Fibroblast of skin of right biceps (primary cell): Measurements from ENCODE around the gene IFFO2.

Experiments
- DNase-seq: peaks from one replicate; pipeline ENCODE4 v3.0.0-alpha.2; 2013

Gene IFFO2

DNA sequence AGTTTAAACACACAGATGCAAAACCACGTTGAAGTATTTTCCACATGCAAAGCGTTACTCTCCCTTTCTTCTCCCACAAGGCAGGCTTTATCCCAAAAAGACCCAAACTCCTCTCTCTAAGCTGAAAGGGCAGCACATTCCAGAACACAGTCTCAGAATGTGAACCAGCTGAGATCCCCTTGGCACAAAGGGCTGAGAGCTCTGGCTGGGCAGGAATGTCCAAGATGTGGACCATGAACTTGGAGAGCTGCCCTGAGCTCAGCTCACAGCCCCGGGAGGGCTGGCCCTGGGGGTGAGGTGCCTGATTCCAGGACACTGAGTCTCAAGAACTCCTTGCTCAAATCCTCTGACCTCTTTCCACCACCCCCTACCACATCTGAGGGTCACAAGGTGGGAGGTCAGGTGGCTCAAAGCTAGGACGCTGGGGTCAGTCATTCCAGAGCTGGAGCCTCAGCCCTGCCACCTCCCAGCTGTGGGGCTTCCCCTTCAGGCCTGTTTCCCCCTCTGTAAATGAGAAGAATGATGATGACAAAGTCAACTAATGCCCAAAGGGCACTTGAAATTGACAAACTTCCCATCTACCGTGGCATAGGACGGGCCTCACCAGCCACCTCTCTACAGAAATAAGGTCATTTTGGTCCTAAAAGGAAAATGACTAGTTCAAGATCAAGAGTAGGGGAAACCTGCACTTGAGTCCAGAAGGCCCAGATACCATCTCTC lies 65.6 kb downstream of the IFFO2 start:
- no peak for DNase-seq

DNA sequence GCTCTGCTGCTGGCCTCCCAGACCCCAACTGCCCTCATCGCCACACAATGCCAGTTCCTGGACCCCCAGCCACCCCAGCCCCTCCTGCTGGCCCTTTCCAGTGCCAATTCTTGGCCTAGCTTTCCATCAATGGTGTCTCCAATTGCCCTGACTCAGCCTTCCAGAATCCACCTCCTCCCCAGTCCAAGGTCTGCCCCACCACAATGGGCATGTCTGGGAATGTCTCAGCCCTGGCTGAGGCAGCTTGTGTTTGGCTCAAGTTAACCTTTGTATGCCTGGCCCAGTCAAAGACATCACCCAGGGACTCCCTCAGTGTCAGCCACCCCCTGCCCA lies 70.5 kb downstream of the IFFO2 start:
- peak; percentile 60 for DNase-seq

DNA sequence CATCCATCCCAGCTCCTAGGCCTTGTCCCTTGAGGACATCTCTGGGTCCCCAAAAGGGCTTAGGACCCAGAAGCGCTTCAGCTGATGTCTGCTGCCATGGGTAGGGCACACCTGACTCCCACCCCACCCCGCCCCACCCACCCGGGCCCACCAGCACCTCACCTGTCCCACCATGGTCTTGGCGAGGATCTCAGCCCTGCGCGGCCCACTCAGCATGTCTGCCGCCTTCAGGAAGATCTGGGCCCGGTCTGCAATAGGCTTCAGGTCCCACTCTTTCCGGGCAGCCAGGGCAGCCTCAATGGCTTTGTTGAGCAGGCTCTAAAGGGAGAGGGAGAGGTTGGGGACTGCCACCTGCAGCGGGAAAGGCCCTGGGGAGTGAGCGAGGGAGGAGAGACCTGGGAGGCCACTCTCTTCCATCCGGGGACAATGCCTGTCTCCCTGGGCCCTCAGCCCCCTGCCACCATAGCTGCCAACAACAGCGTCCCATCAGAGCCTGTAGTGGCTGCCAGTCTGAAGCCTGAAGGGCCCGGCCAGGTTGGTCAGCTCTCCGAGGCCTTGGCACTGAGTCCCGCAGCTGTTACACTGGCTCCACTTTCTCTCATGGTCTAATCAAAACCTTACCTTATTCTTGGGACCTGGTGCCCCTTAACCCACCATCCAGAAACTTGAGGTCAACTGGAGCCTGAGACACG lies 71.0 kb downstream of the IFFO2 start:
- no peak for DNase-seq

DNA sequence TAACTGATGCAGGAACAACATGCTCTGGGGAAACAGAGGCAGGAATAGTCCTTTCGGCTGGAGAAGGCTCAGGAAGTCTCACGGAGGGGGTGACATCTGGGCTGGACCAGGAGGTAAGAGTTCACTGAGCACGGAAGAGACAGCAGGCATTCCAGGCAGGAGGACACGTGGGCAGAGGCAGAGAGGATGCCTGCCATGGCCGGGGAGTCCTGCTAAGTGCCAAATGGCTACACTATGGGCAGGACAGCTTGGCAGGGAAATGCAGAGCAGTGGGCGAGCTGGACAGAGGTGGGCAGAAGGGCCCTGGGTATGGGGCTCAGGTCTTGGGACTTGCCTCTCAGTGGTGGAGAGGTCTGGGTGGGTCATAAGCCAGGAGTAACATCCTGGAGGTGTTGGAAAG lies 71.7 kb downstream of the IFFO2 start:
- no peak for DNase-seq

DNA sequence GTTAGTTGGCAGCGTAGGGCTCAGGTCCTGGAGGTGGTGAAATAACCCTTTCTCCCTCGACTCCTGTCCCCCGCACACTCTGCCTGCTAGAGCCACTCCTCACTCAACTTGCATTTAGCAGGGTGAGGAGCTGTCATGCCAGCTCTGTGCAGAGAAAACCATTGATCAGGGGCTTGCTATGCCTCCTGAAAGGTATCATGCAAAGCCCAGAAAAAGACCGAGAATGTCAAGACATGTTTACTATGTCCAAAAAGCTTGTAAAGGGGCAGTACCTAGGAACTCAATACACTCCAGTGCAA lies 72.1 kb downstream of the IFFO2 start:
- DNase-seq: no peak

DNA sequence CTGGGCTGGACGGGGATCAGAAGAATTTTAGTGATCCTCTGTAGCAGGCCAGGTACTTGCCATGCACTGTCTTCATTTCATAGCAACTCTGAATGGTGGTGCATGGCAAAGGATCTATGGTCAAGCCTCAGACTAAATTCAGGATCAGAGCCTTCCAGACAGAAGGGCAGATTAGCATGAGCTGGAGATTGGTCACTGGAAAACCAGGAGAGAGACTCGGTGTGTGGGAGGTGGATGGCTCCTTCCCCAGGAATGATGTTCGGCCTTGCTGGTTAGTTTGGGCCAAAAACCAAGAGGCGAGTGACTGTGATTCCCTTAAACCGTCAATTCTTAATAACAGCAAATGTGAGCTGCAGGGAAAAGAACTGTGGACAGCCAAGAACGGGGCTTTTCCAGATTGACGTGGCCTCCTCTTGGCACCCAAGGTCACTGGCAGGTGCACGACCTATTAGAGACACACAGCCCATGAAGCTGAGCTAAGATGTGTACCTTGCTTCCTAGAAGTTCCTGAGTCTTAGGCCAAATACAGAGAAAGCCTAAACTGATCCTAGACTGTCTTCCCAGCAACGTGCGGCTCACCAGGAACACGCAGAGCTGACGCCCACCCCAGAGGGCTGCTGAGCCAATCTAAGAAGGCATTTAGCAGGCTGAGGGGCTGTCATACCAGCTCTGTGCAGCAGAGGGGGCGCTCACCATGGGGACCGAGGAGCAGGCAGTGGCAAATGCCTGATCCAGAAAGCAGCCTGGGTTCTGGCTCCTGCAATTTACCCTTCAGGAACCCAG lies 72.6 kb downstream of the IFFO2 start:
- peak; percentile 58 for DNase-seq

DNA sequence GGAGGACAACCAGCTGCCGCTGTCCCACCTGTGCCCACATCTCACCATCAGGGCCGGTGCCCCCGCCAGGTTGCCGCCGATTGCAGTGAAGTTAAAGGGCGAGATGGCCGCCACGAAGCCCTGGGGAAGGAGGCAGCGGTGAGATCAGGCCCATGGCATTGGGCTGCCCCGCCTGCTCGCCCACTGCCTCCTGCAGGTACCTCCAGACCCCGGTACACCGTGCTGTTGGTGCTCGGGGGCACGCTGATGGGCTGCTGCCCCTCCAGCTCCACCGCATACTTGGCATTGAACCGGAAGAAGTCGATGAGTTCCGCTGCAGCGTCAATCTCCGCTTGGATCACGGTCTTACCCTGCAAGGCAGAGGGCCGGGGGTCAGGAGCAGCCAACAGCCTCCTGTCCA lies 73.4 kb downstream of the IFFO2 start:
- no peak for DNase-seq

DNA sequence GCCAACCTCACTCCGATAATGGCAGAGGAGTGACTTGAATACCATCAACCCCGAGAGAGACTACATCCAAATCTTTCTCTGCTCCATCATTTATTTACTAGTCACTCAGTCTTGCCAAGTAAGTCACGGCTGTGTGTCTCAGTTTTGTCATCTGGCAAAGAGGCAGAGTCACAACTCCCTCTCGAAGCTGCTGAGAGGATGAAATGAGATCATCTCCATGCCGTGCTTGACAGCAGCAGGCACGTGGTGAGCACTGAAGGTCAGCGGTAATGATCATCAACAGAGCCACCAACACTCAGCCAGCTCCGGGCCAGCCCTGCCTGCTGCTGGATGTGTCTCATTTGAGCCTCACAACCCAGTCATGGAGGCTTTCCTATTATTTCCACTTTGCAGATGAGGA lies 74.0 kb downstream of the IFFO2 start:
- DNase-seq: no peak

DNA sequence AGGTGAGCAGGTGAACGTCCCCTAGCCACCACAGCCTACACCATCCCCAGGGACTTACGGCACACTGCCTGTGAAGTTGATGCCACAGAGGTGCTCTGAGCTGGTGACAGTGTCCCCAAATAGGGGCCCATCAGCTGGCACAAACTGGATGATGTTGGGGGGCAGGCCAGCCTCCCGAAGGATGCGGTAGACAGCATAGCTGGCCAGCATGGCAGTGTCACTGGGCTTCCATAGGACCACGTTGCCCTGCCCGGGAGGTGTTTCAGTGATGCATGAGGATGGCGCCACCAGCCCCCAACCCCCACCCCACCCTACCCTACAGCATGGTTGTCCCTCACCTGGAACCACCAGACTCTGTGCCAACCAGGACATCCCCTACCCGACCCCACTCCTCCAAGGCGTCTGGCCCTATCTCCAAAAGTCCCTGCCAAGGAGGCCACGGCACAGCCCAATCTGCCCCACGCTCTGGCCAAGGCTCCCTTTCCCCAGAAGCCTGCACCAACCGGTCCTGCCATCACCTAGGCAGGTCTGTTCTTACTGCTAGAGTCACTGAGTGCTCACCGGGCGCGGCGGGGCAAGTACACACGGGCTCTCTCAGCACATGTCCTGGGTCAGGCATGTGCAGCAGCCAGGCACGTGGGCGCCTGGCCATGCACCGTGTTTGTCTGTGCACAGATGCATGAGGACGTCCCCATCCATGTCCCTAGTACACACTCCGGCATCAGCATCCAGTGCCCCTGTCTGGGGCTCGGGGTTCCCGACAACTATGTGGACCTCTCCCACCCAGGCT lies 74.6 kb downstream of the IFFO2 start:
- no peak for DNase-seq

DNA sequence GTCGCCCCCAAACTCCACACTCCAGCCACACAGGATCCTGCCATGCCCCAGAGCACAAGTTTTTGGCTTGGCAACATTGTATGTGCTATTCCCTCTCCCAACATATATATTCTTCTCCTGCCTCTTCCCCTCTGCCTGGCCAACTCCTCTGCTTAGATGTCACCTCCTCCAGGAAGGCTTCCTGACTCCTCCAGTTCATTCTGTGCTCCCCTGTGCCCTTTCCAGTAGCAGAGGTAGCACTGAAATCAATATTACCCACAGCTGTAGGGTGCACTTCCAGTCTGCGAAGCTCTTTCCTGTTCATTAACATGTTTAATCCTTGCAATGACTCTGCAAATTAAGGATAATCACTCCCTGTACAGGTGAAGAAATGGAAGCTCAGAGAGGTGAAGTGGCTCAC lies 75.3 kb downstream of the IFFO2 start:
- DNase-seq: no peak

DNA sequence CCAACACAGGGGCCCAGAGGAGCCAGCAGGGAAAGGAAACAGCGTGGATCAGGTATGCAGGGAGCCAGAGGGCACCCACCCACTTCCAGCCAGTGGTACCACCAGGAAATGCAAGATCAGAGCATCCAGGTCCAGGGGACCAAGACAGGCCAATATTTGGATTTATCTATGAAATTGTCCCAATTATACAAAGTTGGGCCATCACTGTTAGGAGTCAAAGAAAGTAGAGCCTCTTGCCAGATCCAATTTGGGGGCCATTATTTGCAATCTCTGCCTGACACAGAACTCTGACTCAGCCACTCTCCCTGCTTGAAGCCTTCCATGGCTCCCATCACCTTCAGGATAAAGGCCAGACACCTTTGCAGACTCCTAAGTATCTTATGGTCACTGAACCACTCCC lies 75.9 kb downstream of the IFFO2 start:
- DNase-seq: no peak

DNA sequence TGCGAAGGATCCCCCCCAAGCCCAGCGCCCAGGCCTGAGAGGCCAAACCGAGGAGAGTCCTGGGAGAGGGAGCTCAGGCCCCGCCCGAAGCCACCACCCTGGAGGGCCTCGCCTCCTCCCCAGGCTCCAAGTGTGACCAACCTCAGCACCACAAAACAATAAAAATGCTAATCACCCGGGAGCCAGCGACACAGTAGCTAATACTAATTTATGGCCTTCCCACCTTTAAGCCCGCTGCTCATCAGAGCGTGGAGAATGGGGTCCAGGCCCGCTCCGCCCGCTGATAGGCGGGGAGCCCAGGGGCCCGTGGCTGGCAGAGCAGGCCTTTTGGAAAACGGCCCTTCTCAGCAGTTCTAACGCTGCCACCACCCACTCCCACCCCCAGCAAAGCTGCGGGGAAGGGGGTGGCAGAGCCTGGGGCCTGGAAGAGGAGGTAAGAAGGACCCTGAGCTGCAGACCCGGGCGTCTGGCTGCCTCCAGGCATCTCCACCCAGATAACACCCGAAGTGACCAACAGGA lies 76.6 kb downstream of the IFFO2 start:
- no peak for DNase-seq

DNA sequence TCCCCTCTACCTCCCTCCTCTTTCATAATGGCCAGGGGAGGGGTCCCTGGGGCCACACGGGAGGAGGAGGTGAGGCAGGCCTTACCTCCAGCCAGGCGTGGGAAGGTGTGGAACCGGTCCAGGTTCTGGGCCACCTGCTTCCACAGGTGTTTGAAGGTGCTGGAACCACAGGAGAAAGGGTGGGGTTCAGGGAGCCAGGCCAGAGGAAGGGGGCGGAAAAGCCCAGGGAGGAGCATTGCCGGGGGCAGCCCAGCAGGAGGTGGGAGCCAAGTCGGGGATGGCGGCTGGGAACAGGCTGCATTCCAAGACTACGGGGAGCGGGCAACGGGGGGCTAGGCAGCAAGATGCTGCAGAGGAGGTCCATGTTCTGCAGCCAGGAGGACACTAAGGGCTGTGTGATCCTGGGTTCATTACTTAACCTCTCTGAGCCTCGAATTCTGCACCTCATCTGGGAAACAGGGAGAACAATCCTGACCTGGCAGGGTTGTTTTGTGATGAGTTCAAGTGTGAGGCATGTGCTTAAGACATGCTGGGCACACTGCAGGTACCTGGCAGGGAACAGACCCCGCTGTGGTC lies 77.2 kb downstream of the IFFO2 start:
- DNase-seq: no peak

DNA sequence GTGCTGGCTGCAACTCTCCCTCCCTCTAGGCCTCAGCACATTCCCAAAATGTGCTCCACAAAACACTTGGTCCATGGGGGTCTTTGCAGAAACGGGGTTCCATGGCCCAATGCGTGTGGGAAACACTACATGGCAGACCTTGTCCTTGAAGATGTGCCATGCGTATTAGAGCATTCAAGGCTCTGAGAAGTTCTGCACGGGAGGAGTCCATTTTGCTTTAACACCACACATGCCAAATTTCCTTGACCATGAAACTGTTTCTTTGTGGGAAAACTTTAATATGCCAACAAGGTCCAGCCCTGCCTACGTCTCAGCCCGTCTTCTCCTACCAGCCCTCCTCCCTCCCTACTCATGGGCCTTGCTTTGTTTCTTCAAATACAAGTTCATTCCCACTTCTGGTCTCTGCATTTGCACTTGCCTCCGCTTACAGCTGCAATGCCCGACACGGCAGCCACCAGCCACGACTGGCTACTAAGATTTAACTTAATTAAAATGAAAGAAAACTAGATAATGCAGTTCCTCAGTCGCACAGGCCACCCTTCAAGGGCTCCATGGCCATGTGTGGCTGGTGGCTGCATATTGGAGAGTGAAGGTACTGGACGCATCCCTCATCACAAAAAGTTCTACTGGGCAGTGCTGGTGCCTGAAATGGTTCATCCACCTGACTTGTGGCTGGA lies 77.8 kb downstream of the IFFO2 start:
- DNase-seq: no peak

DNA sequence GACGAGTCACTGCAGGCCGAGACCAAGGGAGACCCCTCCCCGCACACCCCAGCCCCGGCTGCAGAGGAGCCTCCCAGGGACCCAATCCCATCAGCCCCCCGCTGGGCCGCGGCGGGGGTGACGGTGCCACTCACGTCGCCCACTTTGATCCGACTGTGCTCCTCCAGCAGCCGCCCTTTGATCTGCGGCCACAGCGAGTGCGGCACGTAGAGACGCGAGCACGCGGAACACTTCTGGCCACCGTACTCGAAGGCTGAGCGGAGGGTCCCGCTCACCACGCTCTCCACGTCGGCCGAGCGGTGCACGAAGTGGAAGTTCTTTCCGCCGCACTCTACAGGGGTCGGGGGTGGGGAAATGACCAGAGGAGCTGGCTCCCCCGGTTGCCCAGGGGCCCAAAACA lies 79.2 kb downstream of the IFFO2 start:
- no peak for DNase-seq

DNA sequence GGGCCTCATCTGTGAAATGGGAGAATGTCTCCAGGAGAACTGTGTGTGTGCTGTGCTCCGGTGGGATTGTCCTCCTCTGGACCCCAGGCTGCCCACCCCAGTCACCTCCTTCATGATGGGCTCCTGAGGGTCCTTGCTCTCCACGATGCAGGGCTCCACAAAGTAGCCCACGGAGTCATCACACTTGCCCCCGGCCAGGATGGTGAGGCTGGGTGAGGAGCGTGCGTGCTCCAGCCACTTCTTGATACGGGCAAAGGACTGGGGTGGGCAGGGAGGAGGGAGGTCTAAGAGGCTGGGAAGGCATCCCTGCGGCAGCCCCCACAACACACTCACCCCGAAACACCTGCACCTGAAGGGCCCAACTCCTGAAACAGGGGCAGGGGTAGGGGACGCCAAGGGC lies 80.3 kb downstream of the IFFO2 start:
- no peak for DNase-seq

DNA sequence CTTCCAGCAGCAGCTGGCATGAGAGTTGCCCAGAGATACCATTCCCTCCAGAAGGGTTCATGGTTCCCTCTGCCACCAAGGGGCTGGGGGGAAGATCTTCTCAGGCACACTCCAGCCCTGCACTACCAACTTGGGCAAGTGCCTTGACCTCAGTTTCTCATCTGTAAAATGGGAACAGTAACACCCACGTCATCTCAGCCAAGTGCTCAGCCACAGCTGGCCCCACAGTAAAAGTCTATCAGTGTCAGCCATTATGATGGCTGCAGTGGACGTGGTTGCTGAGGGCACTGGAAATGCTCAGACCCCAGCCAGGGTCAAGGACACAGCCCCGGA lies 80.7 kb downstream of the IFFO2 start:
- no peak for DNase-seq

DNA sequence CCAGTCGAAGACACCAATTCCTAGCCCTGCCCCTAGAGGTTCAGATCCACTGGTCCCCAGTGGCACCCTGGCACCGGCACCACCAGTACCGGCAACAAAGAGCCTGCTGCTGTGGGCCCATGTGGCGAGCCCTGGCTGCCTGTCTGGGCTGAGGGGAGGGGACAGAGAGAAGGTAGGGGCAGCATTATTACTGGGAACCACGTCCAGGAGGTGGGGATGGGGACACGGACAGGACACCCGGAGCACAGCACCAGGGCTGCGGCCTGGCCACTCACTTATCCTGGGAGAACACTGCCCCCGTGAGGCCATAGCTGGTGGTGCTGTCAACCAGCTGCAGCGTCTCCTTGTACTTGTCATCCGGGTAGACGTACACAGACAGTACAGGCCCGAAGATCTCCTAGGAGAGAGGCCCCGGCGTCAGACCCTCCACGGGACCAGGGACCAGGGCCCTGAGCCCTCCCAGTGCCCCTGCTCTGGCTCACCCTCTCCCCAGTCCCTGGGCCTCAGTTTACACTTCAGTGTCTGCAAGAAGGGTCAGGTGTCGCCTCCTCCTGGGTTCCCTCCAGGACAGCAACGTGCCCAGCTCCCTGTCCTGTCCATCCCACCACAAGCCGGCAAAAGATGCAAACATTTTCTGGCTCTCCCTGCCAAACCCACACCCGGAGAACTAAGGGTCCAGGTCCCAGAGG lies 81.2 kb downstream of the IFFO2 start:
- peak; percentile 73 for DNase-seq

DNA sequence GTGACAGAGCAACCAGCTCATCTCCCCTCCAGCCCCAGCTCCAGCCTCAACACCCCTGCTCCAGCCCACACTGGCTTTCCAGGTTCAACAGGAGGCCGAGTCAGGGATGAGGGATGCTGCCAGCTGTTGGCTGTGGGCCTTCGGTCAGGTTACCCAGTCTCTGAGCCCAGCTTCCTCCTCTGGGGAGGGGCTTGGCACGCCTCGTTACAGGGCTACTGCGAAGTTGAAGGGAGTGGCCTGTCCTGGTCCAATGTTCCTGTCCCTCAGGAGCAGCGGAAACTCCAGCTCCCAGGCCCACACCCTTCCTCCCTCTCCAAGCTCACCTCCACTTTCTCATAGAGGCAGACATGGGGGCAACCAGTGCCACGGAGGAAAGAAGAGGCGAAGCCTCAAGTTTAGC lies 81.9 kb downstream of the IFFO2 start:
- no peak for DNase-seq

DNA sequence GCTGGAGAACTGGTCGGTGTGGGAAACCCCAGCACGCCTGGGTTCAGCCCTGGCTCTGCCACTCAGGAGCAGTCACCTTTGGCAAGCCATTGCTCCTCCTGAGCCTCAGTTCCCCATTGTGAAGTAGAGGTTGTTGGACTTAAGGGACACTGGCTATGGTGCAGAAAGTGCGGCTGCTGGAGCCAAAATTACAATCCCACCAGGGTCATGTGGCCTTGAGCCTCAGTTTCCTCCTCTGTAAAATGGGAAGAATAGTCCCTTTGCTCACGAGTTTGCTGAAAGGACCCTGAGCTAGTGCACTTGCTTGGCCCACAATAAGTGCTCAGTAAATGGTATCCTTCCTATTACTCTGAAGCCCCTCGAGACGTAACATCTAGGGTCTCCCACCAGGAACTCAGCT lies 82.4 kb downstream of the IFFO2 start:
- no peak for DNase-seq

DNA sequence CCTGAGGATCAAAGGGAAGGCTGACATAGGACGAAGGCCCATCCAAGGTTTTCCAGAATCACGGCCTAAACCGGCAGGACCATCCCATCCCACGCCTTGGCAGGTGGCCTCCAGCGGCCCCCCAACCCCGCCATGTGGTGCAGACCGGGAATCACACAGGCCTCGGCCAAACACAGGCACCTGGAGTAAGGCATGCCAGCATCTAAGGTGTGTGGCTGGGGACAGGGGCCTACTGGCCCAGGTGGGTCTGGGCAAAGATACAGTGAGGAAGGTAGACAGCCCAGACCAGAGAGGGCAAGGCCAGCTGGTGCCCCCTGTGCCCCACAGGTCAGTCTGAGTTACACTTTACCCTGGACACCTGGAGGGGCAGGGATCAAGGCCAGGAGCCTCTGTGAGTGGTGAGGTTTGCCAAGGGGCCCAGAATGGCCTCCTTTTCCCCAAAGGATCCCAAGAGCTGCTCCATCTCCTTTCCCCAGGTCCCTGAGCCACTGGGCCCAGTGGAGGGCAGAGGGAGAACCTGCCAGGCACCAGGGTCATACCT lies 84.3 kb downstream of the IFFO2 start:
- DNase-seq: no peak
